ENCODE data around the gene RAD51B.

DNA sequence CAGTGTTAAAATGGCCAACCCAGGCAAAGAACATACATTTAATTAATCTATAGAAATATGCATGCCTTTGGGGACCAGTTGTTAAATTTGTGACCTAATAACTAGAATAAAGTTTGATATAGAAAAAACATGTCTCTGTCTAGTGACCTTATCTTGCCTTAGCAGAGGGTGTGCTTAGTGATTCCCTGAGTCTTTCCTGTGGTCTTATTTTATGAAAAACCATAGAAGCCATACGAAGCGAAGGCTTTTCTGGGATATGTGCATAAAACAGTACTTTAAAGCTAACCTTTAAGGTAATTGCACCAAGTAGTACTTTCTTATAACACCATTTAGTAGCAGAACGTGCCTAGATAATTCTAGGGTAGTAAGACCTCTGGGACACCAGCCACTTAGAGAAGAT, 593.9 kb downstream of the RAD51B start:
- TF ChIP-seq POLR2A (IDR thresholded peaks at IDR 0.05): no peak
- TF ChIP-seq, protein P1, sequence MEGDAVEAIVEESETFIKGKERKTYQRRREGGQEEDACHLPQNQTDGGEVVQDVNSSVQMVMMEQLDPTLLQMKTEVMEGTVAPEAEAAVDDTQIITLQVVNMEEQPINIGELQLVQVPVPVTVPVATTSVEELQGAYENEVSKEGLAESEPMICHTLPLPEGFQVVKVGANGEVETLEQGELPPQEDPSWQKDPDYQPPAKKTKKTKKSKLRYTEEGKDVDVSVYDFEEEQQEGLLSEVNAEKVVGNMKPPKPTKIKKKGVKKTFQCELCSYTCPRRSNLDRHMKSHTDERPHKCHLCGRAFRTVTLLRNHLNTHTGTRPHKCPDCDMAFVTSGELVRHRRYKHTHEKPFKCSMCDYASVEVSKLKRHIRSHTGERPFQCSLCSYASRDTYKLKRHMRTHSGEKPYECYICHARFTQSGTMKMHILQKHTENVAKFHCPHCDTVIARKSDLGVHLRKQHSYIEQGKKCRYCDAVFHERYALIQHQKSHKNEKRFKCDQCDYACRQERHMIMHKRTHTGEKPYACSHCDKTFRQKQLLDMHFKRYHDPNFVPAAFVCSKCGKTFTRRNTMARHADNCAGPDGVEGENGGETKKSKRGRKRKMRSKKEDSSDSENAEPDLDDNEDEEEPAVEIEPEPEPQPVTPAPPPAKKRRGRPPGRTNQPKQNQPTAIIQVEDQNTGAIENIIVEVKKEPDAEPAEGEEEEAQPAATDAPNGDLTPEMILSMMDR (IDR thresholded peaks at IDR 0.05): no peak
